GM11168 (cell line): ENCODE data around the gene S100A9.
"Not testable (repeated sequence)": the region's sequence is repeated elsewhere in the genome, so short reads cannot be mapped to it uniquely, and the experiment has no call there.

Experiments used
- in situ Hi-C: fragments of 300-500 bp; cut with MboI; formaldehyde crosslinking; loops from one replicate; pipeline ENCODE4 v1.12.0; 2022; ENCODE audit warnings: low sequenced_read_pairs; ENCODE audit not compliant: unreplicated experiment

The S100A9 gene

DNA sequence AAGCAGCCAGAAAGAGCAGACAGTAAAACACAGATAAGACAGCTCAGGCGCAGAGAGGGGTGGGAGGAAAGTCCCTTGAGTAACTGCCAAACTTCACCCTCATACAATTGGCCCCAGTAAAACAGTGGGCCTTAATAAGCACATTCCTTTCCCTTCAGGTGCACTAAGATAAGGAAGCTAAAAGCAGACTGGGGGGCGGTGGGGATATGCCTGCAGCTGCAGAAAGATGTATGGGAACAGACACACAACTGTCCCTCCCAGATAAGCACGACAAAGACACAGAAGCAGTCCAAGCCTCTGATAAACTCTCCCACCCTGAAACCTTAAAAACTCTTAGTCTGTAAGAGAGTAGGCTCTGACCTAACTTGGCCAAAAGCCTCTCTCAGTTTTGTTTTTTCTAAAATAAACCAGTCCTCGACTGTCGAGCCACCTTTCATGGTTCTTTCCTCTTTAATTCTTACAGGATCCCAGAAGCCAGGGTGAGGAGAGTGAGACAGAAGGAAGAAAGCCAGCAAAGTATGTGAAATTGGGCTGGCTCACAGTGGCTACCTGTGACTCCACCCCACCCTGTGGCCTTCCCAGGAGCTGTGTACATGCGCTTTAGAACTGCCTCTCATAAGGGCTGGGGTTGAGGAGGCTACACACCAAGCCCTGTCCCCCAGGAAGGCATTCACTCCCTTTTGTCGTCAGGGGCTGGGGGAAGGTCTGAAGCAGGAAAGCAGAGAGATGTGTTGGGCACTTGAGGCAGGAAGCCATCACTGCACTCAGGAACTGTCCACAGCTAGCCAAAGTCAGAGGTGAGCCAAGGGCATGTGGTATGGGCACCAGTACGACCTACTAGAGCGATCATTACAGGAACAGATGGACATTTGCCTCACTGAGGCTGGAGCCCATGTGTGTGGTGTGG lies 13.6 kb upstream of the S100A9 start:
- in situ Hi-C loops = no loop called here

GRCh38 chr1:153344718-153345025 lies 13.0 kb upstream of the S100A9 start:
- in situ Hi-C loops = no loop called here

DNA sequence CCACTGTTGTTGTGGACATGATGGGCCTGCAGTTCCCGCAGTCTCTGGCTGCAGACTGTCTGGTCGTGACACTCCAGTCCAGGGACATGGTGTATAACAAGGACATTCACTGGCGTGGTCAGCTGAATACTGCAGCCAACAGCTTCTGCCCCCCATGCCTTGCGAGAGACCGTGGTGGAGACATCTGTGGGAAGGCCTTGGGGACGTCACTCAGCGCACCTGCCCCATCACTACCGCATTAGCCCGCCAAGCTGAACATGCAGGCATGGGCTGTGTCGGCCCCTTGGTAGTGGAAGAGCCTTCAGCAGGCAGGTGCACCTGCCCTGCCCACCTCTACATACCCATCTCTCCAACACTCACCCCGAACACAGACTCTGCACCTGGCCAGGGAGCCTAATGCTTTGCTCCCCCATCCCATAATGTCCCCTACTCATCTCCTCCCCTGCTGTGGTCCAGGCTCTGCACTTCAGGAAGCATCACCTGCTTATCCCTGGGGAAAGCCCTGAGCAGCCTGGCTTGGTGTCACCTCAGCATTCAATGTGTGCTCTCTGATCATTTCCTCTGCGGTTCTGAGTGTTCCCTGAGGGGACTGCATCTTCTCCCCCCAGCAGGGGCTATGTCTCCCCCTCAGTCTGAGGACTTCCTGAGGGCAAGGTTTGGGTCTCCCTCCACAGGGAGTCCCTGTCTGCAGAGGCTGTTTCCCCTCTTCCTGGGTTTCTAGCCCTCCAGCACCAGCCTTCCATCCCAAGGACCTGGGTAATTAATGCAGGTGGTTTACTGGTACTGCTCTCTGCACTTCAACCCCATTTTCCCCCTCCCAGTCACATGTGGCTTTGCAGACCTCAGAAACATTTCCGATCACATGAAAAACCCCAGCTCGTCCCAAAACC lies 12.2 kb upstream of the S100A9 start:
- in situ Hi-C loops = no loop called here

- in situ Hi-C loops = no loop called here
Measured at GRCh38 chr1:153346077-153346723, 11.5 kb upstream of the S100A9 start.

- in situ Hi-C loops = not testable (repeated sequence)
Measured at GRCh38 chr1:153347049-153347448, 10.6 kb upstream of the S100A9 start.

DNA sequence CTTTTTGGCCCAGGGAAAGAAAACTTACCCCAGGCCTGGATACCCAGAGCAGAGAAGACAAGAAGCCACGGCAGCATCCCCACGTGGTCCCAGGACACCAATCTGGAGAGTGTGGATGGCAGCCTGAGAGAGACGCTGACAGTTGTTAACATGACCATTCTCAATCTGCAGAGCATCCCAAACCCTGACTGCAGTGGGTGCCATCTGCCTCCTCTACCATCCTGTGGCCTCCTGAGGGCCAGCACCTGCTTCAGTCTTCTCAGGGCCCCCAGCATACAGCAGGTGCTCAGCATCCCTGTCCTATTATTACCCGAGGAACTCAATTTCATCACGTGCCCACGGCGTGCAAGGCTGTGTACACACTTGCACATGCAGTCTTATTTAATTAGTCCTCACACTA lies 9.8 kb upstream of the S100A9 start:
- in situ Hi-C loops = no loop called here

- in situ Hi-C loops = no loop called here
Measured at GRCh38 chr1:153348511-153349362, 8.9 kb upstream of the S100A9 start, which contains the start of gene PGLYRP4. Gene PGLYRP4 (minus strand): TSS chr1:153348841. CDS start chr1:153347932, 909 bp downstream.

GRCh38 chr1:153349363-153350320 lies 8.0 kb upstream of the S100A9 start:
- in situ Hi-C loops = loop anchor here (5.0 kb wide), 1 partner anchor 138 kb away; no protein-coding TSS in a partner anchor

- in situ Hi-C loops = loop anchor here (5.0 kb wide), 1 partner anchor 137 kb away; no protein-coding TSS in a partner anchor
Measured at GRCh38 chr1:153350321-153350957, 7.2 kb upstream of the S100A9 start.

DNA sequence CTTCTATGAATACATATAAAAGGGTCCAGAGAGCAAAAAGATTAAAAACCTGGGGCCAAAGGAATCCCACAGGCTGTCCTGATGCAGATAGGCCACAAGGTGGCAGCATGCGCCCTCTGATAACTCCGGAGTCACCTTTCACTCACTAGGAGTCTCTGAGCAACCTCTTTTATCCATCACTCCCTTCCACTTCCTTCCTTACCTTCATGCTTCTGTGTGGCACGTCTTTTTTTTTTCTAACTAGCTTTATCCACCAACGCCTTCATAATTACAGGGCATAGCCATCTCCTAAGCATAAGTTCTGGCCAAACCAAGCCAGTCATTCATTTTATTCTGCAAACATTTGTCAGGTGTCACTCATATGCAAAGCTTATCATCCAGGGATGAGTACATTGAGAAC lies 5.1 kb upstream of the S100A9 start:
- in situ Hi-C loops = loop anchor here (5.0 kb wide), 1 partner anchor 135 kb away; no protein-coding TSS in a partner anchor

GRCh38 chr1:153353226-153353947 lies 4.3 kb upstream of the S100A9 start:
- in situ Hi-C loops = loop anchor here (5.0 kb wide), 1 partner anchor 134 kb away; no protein-coding TSS in a partner anchor

GRCh38 chr1:153354515-153355193 lies 3.0 kb upstream of the S100A9 start:
- in situ Hi-C loops = loop anchor here (5.0 kb wide), 1 partner anchor 133 kb away; no protein-coding TSS in a partner anchor

GRCh38 chr1:153355445-153356071 lies 2.1 kb upstream of the S100A9 start:
- in situ Hi-C loops = no loop called here

- in situ Hi-C loops = no loop called here
Measured at GRCh38 chr1:153356392-153357075, 1.1 kb upstream of the S100A9 start.

- in situ Hi-C loops = no loop called here
Measured at GRCh38 chr1:153357076-153357852, 390 bp upstream of the S100A9 start.
